MM.1S (cell line): ENCODE data around the gene STXBP1.

ENCODE experiments used
- CTCF ChIP-seq: fragments of 300-600 bp; sonication (generic); IDR thresholded peaks from 2 replicates; pipeline ENCODE4 v1.5.1; 2016; ENCODE audit warnings: antibody characterized with exemption, low read length, mixed read lengths
- EZH2 ChIP-seq: fragments of 300-600 bp; sonication (generic); optimal IDR thresholded peaks from 2 replicates; pipeline ENCODE3; 2017; ENCODE audit warnings: low read depth, mild to moderate bottlenecking, antibody characterized with exemption, low read length, mixed read lengths
- EZH2phosphoT487 ChIP-seq: fragments of 300-600 bp; sonication (generic); IDR thresholded peaks from 2 replicates; pipeline ENCODE4 v1.6.1; 2018; ENCODE audit warnings: antibody characterized with exemption, low read length

DNA sequence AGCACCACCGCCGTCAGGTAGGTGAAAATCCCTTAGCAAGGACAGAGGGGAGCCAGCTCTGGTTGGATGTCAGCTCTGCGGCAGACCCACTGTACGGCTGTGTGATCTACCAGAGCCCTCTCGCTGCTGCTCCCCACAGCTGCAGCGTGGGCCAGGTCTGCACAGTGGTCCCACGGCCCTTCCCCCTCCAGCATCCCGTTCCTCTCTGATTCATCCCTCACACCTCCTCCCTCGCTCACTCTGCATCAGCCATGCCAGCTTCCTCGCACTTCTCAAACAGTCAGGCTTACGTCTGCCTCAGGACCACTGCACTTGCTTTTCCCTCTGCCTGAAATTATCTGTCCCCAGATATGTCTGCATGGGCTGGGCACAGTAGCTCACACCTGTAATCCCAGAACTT is 68.1 kb downstream of the STXBP1 start:
- TF ChIP-seq CTCF (no peak), EZH2 (no peak), EZH2phosphoT487 (no peak)
